GM21390 (cell line): ENCODE data around the gene ANGPT4.

ENCODE experiments used
- ATAC-seq: cut with Tn5 transposase; IDR thresholded peaks from one replicate; pipeline ENCODE4 v1.9.1; 2021; ENCODE audit not compliant: unreplicated experiment

Gene ANGPT4

GRCh38 chr20:916125-916799 lies at the start of gene ANGPT4:
TSS of gene ANGPT4 (minus strand) at chr20:916334. CDS start at chr20:916214, 120 bp downstream.
- ATAC-seq = no peak

- no peak for ATAC-seq
Observed at GRCh38 chr20:963795-964194, 47.7 kb upstream of the ANGPT4 start.

- ATAC-seq = no peak
Observed at GRCh38 chr20:962683-963082, 46.5 kb upstream of the ANGPT4 start.

GRCh38 chr20:962223-962622 lies 46.1 kb upstream of the ANGPT4 start:
- ATAC-seq = no peak

GRCh38 chr20:961768-962167 lies 45.6 kb upstream of the ANGPT4 start:
- ATAC-seq = no peak

GRCh38 chr20:959996-960615 lies 44.0 kb upstream of the ANGPT4 start:
- ATAC-seq = no peak

GRCh38 chr20:958936-959815 lies 43.0 kb upstream of the ANGPT4 start:
- no peak for ATAC-seq

GRCh38 chr20:957544-957943 lies 41.4 kb upstream of the ANGPT4 start:
- no peak for ATAC-seq

- no peak for ATAC-seq
Observed at GRCh38 chr20:956330-956951, 40.3 kb upstream of the ANGPT4 start.

GRCh38 chr20:955656-956055 lies 39.5 kb upstream of the ANGPT4 start:
- ATAC-seq = no peak

GRCh38 chr20:955111-955510 lies 39.0 kb upstream of the ANGPT4 start:
- no peak for ATAC-seq

- ATAC-seq = no peak
Observed at GRCh38 chr20:953742-954141, 37.6 kb upstream of the ANGPT4 start.

- ATAC-seq = no peak
Observed at GRCh38 chr20:952196-952795, 36.2 kb upstream of the ANGPT4 start.

GRCh38 chr20:951384-952169 lies 35.4 kb upstream of the ANGPT4 start:
- ATAC-seq = no peak

- no peak for ATAC-seq
Observed at GRCh38 chr20:949717-950116, 33.6 kb upstream of the ANGPT4 start.

GRCh38 chr20:946826-947225 lies 30.7 kb upstream of the ANGPT4 start:
- no peak for ATAC-seq

GRCh38 chr20:945841-946240 lies 29.7 kb upstream of the ANGPT4 start:
- ATAC-seq = no peak

- ATAC-seq = no peak
Observed at GRCh38 chr20:944774-945410, 28.8 kb upstream of the ANGPT4 start.

GRCh38 chr20:944148-944547 lies 28.0 kb upstream of the ANGPT4 start:
- no peak for ATAC-seq

GRCh38 chr20:942611-943010 lies 26.5 kb upstream of the ANGPT4 start:
- no peak for ATAC-seq
